GM06990 (cell line): ENCODE data around the gene CTSD.

ENCODE experiments used
- DNase-seq: peaks from one replicate; pipeline ENCODE4 v3.0.0-alpha.2; 2011; ENCODE audit not compliant: insufficient read length; ENCODE audit errors: extremely low read depth
- H3K27me3 ChIP-seq: replicated peaks from 2 replicates; pipeline ENCODE4 v1.6.0; 2011; ENCODE audit warnings: low read length; ENCODE audit not compliant: control insufficient read depth, insufficient read depth
- H3K36me3 ChIP-seq: 2 replicates; pipeline ENCODE4 v1.5.1; 2011; ENCODE audit warnings: low read length; ENCODE audit not compliant: control insufficient read depth, insufficient read depth
- H3K4me3 ChIP-seq: replicated peaks from 2 replicates; pipeline ENCODE4 v1.5.1; 2011; ENCODE audit warnings: low read depth, mild to moderate bottlenecking, control low read depth, low read length
- TF ChIP-seq, protein P1 (sequence below): IDR thresholded peaks from 2 replicates; pipeline ENCODE4 v1.5.1; 2011; ENCODE audit warnings: low read length, control low read depth, mild to moderate bottlenecking, inconsistent platforms; ENCODE audit not compliant: insufficient read depth, poor library complexity, severe bottlenecking

Gene CTSD

DNA sequence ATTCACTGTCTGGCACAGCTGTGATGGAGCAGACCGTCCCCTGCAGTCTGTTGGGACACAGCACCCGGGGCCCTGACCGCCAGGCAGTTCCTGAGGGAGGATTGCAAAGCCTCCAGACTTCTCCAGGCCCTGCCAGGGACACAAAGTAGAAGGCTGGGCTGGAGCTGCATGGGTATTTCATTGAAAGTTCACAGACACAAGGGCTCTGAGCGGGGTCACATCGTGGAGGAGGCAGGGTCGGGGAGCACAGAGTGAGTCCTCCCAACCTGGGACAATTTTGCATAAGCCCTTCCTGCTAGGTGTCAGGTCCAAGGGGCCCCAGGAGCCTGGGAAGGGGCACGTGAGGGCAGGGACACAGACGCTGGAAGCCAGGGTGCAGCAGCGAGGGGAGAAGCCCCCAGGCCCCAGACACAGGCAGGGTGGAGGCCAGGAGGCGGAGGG lies 29.1 kb downstream of the CTSD start:
- no peak overlapping the region for H3K4me3 ChIP-seq
- no peak for DNase-seq
- TF ChIP-seq, protein P1, sequence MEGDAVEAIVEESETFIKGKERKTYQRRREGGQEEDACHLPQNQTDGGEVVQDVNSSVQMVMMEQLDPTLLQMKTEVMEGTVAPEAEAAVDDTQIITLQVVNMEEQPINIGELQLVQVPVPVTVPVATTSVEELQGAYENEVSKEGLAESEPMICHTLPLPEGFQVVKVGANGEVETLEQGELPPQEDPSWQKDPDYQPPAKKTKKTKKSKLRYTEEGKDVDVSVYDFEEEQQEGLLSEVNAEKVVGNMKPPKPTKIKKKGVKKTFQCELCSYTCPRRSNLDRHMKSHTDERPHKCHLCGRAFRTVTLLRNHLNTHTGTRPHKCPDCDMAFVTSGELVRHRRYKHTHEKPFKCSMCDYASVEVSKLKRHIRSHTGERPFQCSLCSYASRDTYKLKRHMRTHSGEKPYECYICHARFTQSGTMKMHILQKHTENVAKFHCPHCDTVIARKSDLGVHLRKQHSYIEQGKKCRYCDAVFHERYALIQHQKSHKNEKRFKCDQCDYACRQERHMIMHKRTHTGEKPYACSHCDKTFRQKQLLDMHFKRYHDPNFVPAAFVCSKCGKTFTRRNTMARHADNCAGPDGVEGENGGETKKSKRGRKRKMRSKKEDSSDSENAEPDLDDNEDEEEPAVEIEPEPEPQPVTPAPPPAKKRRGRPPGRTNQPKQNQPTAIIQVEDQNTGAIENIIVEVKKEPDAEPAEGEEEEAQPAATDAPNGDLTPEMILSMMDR = no peak
- peaks cover 1% of the 10 kb centered on the region; the same call in 1 of the 2 replicates for H3K27me3 ChIP-seq
- H3K36me3 ChIP-seq = no peaks in the 10 kb centered on the region

DNA sequence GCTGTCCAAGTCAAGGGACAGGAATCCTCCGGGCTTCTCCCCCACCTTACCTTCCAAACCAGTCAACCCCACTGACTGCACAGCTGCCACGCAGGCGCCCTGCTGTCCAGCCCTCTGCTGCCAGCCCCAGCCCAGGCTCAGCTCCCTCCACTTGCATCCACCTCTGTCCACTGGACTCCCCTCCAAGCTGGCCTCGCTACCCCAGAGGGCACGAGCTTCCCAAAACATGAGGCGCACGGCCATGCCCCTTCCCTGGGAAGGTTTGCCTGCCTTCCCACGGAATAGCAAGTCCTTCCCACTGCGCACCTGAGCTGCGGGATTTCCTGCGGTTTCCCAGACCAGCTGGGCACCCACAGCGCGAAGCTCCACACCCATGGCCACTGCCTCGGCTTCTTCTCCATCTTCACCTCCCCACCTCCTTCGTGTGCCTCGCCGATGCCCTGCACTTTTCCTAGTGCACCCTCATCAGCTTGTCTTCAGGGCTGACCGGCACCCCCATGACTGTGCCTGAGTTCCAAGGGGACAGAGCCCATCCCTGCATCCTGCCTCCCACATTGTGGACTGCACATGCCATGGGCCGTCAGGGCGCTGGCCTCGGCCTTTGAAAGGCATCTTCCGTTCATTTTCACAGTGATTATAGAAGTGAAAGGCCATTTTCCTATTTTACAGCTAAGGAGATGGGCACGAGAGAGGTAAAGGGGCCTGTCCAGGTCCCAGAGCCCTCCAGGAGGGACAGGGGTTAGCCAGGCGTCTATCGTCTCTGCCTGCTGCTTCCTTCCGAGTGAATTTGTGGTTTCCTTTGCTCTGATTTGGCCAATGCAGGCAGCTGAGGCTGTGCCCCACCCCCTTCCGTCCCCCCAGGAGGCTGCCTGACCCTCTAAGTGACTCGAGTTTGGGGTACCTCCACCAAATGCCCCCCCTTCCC lies 29.7 kb downstream of the CTSD start:
- DNase-seq = no peak
- no peaks in the 10 kb centered on the region for H3K36me3 ChIP-seq
- H3K27me3 ChIP-seq = peaks cover 1% of the 10 kb centered on the region; the same call in 1 of the 2 replicates
- no peak overlapping the region for H3K4me3 ChIP-seq
- TF ChIP-seq, protein P1 = no peak

DNA sequence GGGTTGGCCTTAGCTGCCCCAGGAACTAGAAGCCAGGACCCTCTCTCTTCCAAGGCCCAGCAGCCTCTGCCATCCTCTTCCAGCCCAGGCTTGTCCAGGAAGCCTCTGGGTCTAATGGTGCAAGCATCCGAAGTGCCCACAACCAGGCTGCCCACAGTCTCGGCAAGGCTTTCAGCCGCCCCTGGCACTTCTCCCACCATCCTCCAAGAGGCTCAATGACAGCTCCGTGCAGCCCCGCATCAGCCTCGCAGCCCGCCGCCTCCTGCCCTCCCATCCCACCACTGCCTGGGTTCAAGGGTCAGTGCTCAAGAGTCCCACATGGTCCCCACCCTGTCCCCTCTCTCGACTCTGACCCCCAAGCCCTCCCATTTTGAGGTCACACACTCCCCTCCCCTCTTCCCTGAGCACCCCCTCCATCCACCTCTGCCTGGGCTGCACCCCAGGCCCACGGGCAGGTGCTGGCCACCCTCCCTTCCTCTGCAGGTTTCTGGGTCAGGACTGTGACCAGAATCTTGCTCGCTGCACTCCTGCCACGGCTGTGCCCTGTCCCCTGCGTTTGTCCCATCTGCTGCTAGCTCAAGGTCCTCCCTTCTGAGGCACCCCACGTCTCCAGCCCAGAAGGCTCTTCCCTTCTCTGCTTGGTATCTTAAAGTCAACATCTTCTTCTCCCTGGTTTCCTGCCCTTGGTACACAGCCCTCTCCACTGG lies 30.6 kb downstream of the CTSD start:
- Histone ChIP-seq H3K27me3 (peaks cover 1% of the 10 kb centered on the region; the same call in 1 of the 2 replicates), H3K4me3 (no peak overlapping the region), H3K36me3 (no peaks in the 10 kb centered on the region)
- TF ChIP-seq, protein P1 = no peak
- no peak for DNase-seq

DNA sequence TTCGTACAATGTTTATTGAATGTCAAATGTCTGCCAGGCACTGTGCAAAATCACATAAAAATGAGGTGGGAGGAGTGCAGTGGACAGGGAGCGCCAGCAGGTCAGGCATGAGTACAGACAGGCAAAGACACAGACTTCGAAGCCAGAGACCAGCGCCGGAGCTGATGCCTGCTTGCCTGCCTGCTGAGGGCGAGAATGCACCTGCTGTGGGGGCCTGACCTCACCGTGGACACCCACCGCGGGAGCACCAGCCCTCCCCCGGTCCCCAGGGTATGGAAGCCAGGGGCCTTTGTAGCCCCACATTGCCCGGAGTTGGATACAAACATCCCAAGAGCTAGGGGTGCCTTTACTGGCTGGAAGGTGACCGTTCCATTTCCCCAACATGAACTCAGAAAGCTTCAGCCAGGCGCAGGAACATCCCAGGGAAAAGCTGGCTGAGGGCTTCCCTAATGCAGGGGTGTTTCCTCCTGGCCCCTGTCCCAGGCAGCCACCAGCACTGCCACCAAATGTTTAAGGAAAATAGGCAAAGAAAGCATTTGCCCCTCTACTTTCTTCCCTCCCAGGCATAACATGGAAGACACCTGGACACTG lies 31.2 kb downstream of the CTSD start:
- Histone ChIP-seq H3K4me3 (no peak overlapping the region), H3K36me3 (no peaks in the 10 kb centered on the region), H3K27me3 (peaks cover 1% of the 10 kb centered on the region; the same call in 1 of the 2 replicates)
- no peak for DNase-seq
- TF ChIP-seq, protein P1 = no peak

DNA sequence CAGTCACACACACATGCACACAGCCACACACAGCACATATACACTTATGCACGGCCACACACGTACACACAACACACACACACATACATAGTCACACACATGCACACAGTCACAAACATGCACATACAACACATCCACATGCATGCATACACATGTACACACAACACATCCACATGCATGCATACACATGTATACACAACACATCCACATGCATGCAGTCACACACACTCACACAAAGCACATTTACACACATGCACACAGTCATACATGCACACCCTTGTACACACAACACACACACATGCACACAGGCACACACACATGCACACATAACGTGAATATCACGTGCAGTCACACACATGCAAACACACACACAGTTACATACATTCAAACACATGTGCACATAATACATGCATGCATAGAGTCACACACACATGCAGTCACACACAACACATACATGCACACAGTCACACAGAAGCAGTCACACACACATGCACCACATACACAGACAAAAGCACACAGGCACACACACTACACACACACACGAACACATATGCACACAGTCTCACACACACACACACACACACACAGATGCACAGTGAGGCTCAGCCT lies 32.2 kb downstream of the CTSD start:
- Histone ChIP-seq H3K27me3 (peaks cover 1% of the 10 kb centered on the region; the same call in 1 of the 2 replicates), H3K36me3 (no peaks in the 10 kb centered on the region), H3K4me3 (no peak overlapping the region)
- TF ChIP-seq, protein P1 = no peak
- no peak for DNase-seq
